Neutrophil (primary cell): ENCODE results near the gene KCNQ5.

Experiments
- H3K27ac ChIP-seq: fragments of 200-600 bp; sonication (generic); 2 replicates; pipeline ENCODE4 v1.5.1; 2016; ENCODE audit warnings: mild to moderate bottlenecking, moderate library complexity
- H3K27me3 ChIP-seq: fragments of 200-600 bp; sonication (generic); 2 replicates; pipeline ENCODE4 v1.6.0; 2016; ENCODE audit warnings: mild to moderate bottlenecking
- H3K36me3 ChIP-seq: fragments of 200-600 bp; sonication (generic); 2 replicates; pipeline ENCODE4 v1.5.1; 2017
- H3K4me1 ChIP-seq, 2 experiments: fragments of 200-600 bp in 1 of 2; sonication (generic) in 1 of 2; 1 replicate in 1 of 2; 2 replicates in 1 of 2; pipeline versions ENCODE4 v1.5.1 to v1.6.1; 2013 to 2016; ENCODE audit warnings: low read depth in 1 of 2, low read length in 1 of 2, mild to moderate bottlenecking in 1 of 2, moderate library complexity in 1 of 2; ENCODE audit not compliant: control insufficient read depth in 1 of 2, insufficient read depth in 1 of 2
- H3K4me3 ChIP-seq, 2 experiments: fragments of 200-600 bp in 1 of 2; sonication (generic) in 1 of 2; 1 replicate in 1 of 2; 2 replicates in 1 of 2; pipeline ENCODE4 v1.5.1; 2013 to 2016; ENCODE audit warnings: low read depth in 1 of 2, low read length in 1 of 2, mild to moderate bottlenecking in 1 of 2, moderate library complexity in 1 of 2
- H3K9me3 ChIP-seq: fragments of 200-600 bp; sonication (generic); 2 replicates; pipeline ENCODE4 v1.5.1; 2016
- CTCF ChIP-seq: fragments of 200-600 bp; sonication (generic); IDR thresholded peaks from 2 replicates; pipeline ENCODE4 v1.5.1; 2016; ENCODE audit warnings: antibody characterized with exemption

Gene KCNQ5

DNA sequence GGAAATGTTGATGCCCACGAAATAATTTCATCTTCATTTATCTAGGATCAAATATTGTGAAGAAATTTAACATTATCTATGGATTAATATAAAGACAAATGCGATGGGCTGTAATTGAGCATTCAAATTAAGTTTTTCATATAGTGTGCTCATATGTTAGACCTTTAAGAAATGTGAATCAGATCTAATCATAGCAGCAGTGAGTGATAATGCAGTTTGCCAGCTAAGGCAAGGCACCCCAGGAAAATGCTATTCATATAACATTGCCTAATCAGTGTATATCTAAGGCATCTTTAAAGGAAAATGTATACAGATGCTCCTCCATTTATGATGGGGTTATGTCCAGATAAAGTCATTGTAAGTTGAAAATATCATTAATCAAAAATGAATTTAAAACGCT, 135.2 kb downstream of the KCNQ5 start:
- Histone ChIP-seq H3K4me3 (no peak overlapping the region), H3K36me3 (no peaks in the 10 kb centered on the region), H3K27ac (no peak overlapping the region), H3K27me3 (no peaks in the 10 kb centered on the region), H3K4me1 (no peaks in the 10 kb centered on the region), H3K9me3 (no peaks in the 10 kb centered on the region)
- TF ChIP-seq CTCF, result no peak

GRCh38 chr6:72757926-72758325, 136.1 kb downstream of the KCNQ5 start:
- Histone ChIP-seq H3K27ac (no peak overlapping the region), H3K36me3 (no peaks in the 10 kb centered on the region), H3K4me1 (no peaks in the 10 kb centered on the region), H3K27me3 (no peaks in the 10 kb centered on the region), H3K9me3 (no peaks in the 10 kb centered on the region), H3K4me3 (no peak overlapping the region)
- TF ChIP-seq CTCF, result no peak

DNA sequence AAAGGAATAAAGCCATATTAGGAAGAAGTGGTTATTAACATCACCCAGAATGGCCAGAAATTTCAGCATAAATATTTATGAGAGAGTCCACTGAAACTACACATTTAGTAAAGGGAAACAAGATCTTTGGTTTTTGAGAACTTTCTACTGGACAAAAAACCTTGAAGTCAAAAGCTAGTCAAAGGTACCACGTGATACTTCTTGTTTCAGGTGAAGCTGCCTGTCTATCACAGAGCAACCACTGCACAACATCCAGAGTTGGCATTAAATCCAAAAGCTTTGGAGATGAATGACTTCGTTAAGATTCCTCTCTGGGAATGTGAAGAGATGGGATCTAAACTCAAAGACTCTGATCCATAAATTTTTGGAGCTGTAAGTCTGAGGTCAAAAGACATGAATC, 137.0 kb downstream of the KCNQ5 start:
- Histone ChIP-seq H3K9me3 (no peaks in the 10 kb centered on the region), H3K27ac (no peak overlapping the region), H3K27me3 (no peaks in the 10 kb centered on the region), H3K4me3 (no peak overlapping the region), H3K36me3 (no peaks in the 10 kb centered on the region), H3K4me1 (no peaks in the 10 kb centered on the region)
- no peak for TF ChIP-seq CTCF

- Histone ChIP-seq H3K27me3 (no peaks in the 10 kb centered on the region), H3K27ac (no peak overlapping the region)
Measured at GRCh38 chr6:72760114-72760793, 138.4 kb downstream of the KCNQ5 start.

DNA sequence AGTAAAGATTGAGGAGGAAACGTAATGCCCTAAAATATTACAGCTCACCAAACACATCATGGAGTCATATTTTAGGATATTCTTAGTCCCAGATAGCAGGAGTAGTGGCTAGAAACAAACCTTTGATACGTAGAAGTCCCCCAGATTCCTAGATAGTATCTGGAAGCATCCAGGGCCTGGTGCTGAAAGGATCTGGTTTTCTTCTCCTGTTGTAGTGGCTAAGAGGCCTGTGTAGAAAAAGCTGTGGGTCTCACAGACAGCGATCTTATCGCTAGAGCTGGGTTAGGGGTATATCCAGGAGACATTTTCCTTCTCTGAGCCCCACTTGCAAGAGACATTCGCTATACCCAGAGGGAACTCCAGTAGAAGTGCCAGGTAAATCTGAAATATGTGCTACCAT, 139.9 kb downstream of the KCNQ5 start:
- H3K27ac ChIP-seq, result no peak overlapping the region
- no peak overlapping the region for H3K4me3 ChIP-seq
- TF ChIP-seq CTCF, result no peak
- H3K9me3 ChIP-seq, result no peaks in the 10 kb centered on the region
- no peaks in the 10 kb centered on the region for H3K36me3 ChIP-seq
- no peaks in the 10 kb centered on the region for H3K27me3 ChIP-seq
- no peaks in the 10 kb centered on the region for H3K4me1 ChIP-seq

More at GRCh38 chr6:72760114-72760793, 138.4 kb downstream of the KCNQ5 start:
- Histone ChIP-seq H3K4me3 (no peak overlapping the region), H3K4me1 (no peaks in the 10 kb centered on the region), H3K9me3 (no peaks in the 10 kb centered on the region), H3K36me3 (no peaks in the 10 kb centered on the region)
- no peak for TF ChIP-seq CTCF
